ENCODE data around the gene GJB2. TPM values are rescaled to one million over a fixed set of nuclear protein-coding genes. Genes with fewer than 3 reads are reported as not detected.

Gene GJB2
- total and polyA plus RNA-seq, 10 donors: 0.14 to 0.77 (median 0.23) TPM; not detected in 4

DNA sequence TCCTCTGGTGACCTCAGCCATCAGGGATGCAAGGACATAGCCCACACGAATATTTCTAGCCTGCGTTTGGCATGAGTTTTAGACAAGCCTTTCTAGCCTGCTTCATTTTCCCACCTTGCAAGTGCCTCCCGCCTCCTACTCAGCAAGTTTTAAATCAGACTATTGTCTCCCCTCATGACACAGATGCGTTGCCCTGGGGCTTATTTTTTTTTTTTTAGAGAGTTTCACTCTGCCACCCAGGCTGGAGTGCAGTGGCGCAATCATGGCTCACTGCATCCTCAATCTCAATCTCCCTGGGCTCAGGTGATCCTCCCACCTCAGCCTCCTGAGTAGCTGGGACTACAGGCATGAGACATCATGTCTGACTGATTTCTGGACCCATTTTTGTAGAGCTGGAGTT, 14.6 kb downstream of the GJB2 start:
- DNase-seq: no peak
- H3K4me3 ChIP-seq: no peak overlapping the region
- intact Hi-C loops (cut with DNase I; ENCODE audit: low total_unique reads): no loop called here
- 73 to 87% (median 74%) methylated on average over 5 of the region's 5 CpGs for WGBS, 5 donors
- no peaks in the 10 kb centered on the region for H3K36me3 ChIP-seq
- H3K4me1 ChIP-seq: peaks cover 0 to 14% (median 4%) of the 10 kb centered on the region in 6 donors
- H3K27me3 ChIP-seq (replicated peaks in 1 of 7): peaks cover 3 to 76% (median 40%) of the 10 kb centered on the region in 7 donors
- H3K27ac ChIP-seq: no peak overlapping the region
- no peaks in the 10 kb centered on the region for H3K9me3 ChIP-seq
- TF ChIP-seq, protein P1, sequence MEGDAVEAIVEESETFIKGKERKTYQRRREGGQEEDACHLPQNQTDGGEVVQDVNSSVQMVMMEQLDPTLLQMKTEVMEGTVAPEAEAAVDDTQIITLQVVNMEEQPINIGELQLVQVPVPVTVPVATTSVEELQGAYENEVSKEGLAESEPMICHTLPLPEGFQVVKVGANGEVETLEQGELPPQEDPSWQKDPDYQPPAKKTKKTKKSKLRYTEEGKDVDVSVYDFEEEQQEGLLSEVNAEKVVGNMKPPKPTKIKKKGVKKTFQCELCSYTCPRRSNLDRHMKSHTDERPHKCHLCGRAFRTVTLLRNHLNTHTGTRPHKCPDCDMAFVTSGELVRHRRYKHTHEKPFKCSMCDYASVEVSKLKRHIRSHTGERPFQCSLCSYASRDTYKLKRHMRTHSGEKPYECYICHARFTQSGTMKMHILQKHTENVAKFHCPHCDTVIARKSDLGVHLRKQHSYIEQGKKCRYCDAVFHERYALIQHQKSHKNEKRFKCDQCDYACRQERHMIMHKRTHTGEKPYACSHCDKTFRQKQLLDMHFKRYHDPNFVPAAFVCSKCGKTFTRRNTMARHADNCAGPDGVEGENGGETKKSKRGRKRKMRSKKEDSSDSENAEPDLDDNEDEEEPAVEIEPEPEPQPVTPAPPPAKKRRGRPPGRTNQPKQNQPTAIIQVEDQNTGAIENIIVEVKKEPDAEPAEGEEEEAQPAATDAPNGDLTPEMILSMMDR (IDR thresholded peaks at IDR 0.05 in 8 of 11, conservative IDR thresholded peaks at IDR 0.05 in 3 of 11): no peak
- no peak for TF ChIP-seq POLR2AphosphoS5 (IDR thresholded peaks at IDR 0.05)
- no peak for TF ChIP-seq POLR2A (IDR thresholded peaks at IDR 0.05)

DNA sequence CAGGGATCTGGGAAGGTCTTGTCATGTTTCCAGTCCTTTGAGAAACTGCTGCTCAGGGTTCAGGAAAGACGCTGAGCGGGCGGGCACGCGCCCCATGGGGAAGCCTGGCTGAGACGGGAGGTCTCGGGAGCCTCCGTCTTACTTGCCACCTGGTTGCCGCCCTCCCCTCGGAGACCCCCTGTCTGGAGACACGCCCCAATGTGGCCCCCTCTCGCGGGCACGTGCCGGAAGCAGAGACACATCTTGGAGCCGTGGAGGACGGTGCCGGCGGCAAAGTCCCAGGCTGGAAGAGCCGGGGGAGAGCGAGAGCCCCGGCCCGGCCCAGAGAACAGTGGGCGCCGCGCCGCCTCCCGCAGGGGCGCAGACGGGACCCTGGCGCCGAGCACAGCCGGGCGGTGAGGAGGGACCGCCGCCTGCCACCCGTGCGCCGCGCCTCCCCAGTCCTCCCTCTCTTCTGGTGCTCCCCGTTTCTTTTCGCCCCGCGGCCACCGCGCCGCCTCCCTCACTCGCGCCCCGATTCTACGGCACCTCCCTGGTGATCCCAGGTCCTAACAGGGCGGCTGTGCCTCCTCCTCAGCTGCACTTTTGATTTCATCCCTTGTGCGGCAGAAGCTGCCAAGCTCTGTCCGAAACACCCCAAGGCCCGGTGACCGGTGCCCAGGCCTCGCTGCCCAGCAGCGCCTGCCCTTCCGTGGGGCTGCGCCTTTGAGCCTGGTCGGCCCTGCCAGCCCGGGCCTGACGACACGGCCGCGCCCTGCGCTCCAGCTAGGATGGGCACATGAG, 15.5 kb downstream of the GJB2 start:
- TF ChIP-seq, protein P1 (IDR thresholded peaks at IDR 0.05 in 8 of 11, conservative IDR thresholded peaks at IDR 0.05 in 3 of 11): no peak
- TF ChIP-seq POLR2AphosphoS5 (IDR thresholded peaks at IDR 0.05) (no peak), POLR2A (IDR thresholded peaks at IDR 0.05) (no peak)
- WGBS, 5 donors: 26 to 58% (median 46%) methylated on average over 30 to 67 of the region's 67 CpGs
- DNase-seq: no peak
- intact Hi-C loops (cut with DNase I; ENCODE audit: low total_unique reads): no loop called here
- H3K36me3 ChIP-seq: no peaks in the 10 kb centered on the region
- H3K27me3 ChIP-seq (replicated peaks in 1 of 7): peaks cover 3 to 82% (median 40%) of the 10 kb centered on the region in 7 donors
- no peak overlapping the region for H3K4me3 ChIP-seq
- H3K4me1 ChIP-seq: peaks cover 0 to 11% (median 4%) of the 10 kb centered on the region in 6 donors
- H3K27ac ChIP-seq: no peak overlapping the region
- H3K9me3 ChIP-seq: no peaks in the 10 kb centered on the region

- Histone ChIP-seq H3K4me3 (no peak overlapping the region), H3K27ac (no peak overlapping the region), H3K36me3 (no peaks in the 10 kb centered on the region), H3K4me1 (peaks cover 0 to 11% (median 4%) of the 10 kb centered on the region in 6 donors), H3K9me3 (no peaks in the 10 kb centered on the region), H3K27me3 (replicated peaks in 1 of 7) (peaks cover 3 to 73% (median 39%) of the 10 kb centered on the region in 7 donors)
- TF ChIP-seq POLR2A (IDR thresholded peaks at IDR 0.05) (no peak), POLR2AphosphoS5 (IDR thresholded peaks at IDR 0.05) (no peak)
- TF ChIP-seq, protein P1 (IDR thresholded peaks at IDR 0.05 in 8 of 11, conservative IDR thresholded peaks at IDR 0.05 in 3 of 11): no peak
- no peak for DNase-seq
- intact Hi-C loops (cut with DNase I; ENCODE audit: low total_unique reads): no loop called here
- WGBS, 5 donors: 74 to 78% (median 74%) methylated on average over 14 of the region's 14 CpGs
Measured at GRCh38 chr13:20175907-20176652, 16.7 kb downstream of the GJB2 start.

GRCh38 chr13:20175406-20175794, 17.3 kb downstream of the GJB2 start:
- TF ChIP-seq POLR2A (IDR thresholded peaks at IDR 0.05): no peak
- TF ChIP-seq POLR2AphosphoS5 (IDR thresholded peaks at IDR 0.05): no peak
- TF ChIP-seq, protein P1 (IDR thresholded peaks at IDR 0.05 in 8 of 11, conservative IDR thresholded peaks at IDR 0.05 in 3 of 11): no peak
- DNase-seq: no peak
- Histone ChIP-seq H3K27ac (no peak overlapping the region), H3K36me3 (no peaks in the 10 kb centered on the region), H3K4me3 (peak overlapping the region in 1 of 8 donors; percentile 1), H3K4me1 (peaks cover 0 to 11% (median 4%) of the 10 kb centered on the region in 6 donors), H3K9me3 (no peaks in the 10 kb centered on the region), H3K27me3 (replicated peaks in 1 of 7) (peaks cover 3 to 74% (median 38%) of the 10 kb centered on the region in 7 donors)
- WGBS, 5 donors: 83 to 95% (median 90%) methylated on average over 3 of the region's 3 CpGs
- intact Hi-C loops (cut with DNase I; ENCODE audit: low total_unique reads): no loop called here
